Left lung (tissue), 10 donors: ENCODE results near the gene SLC40A1. TPM values are rescaled to one million over a fixed set of nuclear protein-coding genes. Genes with fewer than 3 reads are reported as not detected.

Source experiments
- ATAC-seq: fragments of 200-7000 bp; cut with Tn5 transposase; one replicate; pipeline ENCODE4 v1.9.1; 2020; ENCODE audit warnings: moderate library complexity
- DNase-seq, 4 donors: peaks; one replicate each; pipeline ENCODE4 v3.0.0-alpha.2; 2013 to 2020
- H3K27ac ChIP-seq, 2 donors: fragments of 200-600 bp; sonication (generic) in 1 of 2; one replicate each; pipeline versions ENCODE4 v1.5.0 to v1.8.0; 2020 to 2021
- H3K27me3 ChIP-seq, 2 donors: fragments of 200-600 bp; sonication (generic) in 1 of 2; one replicate each; pipeline versions ENCODE4 v1.5.0 to v1.8.0; 2020 to 2021
- H3K36me3 ChIP-seq, 2 donors: fragments of 200-600 bp; sonication (generic) in 1 of 2; one replicate each; pipeline versions ENCODE4 v1.5.0 to v1.8.0; 2020 to 2021
- H3K4me1 ChIP-seq, 2 donors: fragments of 200-600 bp; one replicate each; pipeline ENCODE4 v1.8.0; 2021
- H3K4me3 ChIP-seq, 2 donors: fragments of 200-600 bp; sonication (generic) in 1 of 2; one replicate each; pipeline versions ENCODE4 v1.5.0 to v1.8.0; 2020 to 2021; ENCODE audit warnings: mild to moderate bottlenecking in 1 of 2
- H3K9me3 ChIP-seq, 2 donors: fragments of 200-600 bp; sonication (generic) in 1 of 2; one replicate each; pipeline versions ENCODE4 v1.5.0 to v1.8.0; 2020 to 2021
- intact Hi-C, 2 donors: fragments of 100-400 bp; cut with DNase I; formaldehyde crosslinking; loops; one replicate each; pipeline versions ENCODE4 v1.11.2 to v1.14.2; 2022
- polyA plus RNA-seq, 6 donors: library from polyadenylated mRNA; unstranded; fragments of 120-200 nt; gene quantifications; one replicate each; pipeline ENCODE4 v1.2.1, GENCODE V29; 2013; ENCODE audit not compliant: insufficient read length in 6 of 6
- total RNA-seq, 2 donors: library from RNA; stranded (reverse); fragmentation: NEBNext Ultra II Directional; extraction: Animal tissue kit (Norgen Biotek cat#: 25700); gene quantifications; one replicate each; pipeline ENCODE4 v1.2.1, GENCODE V29; 2021
- TF ChIP-seq, protein P1 (sequence below), 2 donors: fragments of 200-600 bp; sonication (generic) in 1 of 2; IDR thresholded peaks; one replicate each; pipeline versions ENCODE4 v1.5.0 to v1.8.0; 2021; ENCODE audit warnings: antibody characterized with exemption in 2 of 2
- donor health status: DM: no; HTN: yes; CAD: no.
- donor health status: DM: no; HTN: no; CAD: no.

SLC40A1 gene
- total and polyA plus RNA-seq, 8 donors = 104 to 242 (median 212) TPM

DNA sequence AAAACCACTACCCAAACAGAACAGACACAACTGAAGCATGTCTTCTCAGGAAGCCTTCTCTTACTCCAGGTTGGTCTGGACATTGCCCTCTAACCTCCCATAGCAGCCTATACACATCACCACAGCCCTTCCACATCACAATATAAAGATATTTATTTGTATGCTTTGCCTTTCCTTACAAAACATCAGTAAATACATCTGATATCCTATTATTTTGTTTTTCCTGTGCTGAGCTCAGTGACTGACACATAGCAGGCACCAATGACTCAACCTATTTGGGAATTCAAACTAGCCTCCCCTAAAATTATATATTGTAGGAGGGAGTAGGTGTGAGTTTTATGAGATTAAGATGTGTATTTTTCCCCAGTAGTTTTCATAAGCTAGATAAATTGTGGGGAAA is 28.8 kb downstream of the SLC40A1 start:
- no peak for DNase-seq

DNA sequence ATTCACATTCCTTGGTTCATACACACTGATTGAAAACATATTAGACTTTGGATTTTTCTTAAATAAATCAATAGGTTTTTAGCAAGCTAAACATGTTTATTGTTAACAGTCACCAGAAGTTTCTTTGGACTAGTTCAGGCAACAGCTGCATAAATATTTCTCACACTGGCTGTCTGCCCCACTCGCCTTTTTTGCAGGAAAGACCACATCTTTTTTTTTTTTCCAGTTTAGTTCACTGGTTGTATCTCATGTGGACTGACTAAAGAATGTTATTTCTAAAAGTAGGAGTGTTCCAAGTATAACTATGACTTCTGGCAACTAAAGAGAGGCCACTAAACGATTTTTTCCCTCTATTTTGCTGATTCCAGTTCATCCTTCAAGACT is 31.1 kb downstream of the SLC40A1 start:
- Histone ChIP-seq H3K36me3 (no peaks in the 10 kb centered on the region), H3K27me3 (no peaks in the 10 kb centered on the region), H3K27ac (peak overlapping the region in 1 of 2 donors; percentile 72), H3K9me3 (no peaks in the 10 kb centered on the region), H3K4me1 (no peaks in the 10 kb centered on the region), H3K4me3 (no peak overlapping the region)
- intact Hi-C loops = no loop called here
- ATAC-seq = peak; percentile 43
- DNase-seq = peak in 3 of 4 donors; percentile 48 to 74 (median 71)
- TF ChIP-seq, protein P1, sequence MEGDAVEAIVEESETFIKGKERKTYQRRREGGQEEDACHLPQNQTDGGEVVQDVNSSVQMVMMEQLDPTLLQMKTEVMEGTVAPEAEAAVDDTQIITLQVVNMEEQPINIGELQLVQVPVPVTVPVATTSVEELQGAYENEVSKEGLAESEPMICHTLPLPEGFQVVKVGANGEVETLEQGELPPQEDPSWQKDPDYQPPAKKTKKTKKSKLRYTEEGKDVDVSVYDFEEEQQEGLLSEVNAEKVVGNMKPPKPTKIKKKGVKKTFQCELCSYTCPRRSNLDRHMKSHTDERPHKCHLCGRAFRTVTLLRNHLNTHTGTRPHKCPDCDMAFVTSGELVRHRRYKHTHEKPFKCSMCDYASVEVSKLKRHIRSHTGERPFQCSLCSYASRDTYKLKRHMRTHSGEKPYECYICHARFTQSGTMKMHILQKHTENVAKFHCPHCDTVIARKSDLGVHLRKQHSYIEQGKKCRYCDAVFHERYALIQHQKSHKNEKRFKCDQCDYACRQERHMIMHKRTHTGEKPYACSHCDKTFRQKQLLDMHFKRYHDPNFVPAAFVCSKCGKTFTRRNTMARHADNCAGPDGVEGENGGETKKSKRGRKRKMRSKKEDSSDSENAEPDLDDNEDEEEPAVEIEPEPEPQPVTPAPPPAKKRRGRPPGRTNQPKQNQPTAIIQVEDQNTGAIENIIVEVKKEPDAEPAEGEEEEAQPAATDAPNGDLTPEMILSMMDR (IDR thresholded peaks at IDR 0.05) = no peak

More for the DNA sequence above, 28.8 kb downstream of the SLC40A1 start:
- ATAC-seq = no peak
- Histone ChIP-seq H3K9me3 (no peaks in the 10 kb centered on the region), H3K27me3 (no peaks in the 10 kb centered on the region), H3K4me3 (no peak overlapping the region), H3K36me3 (no peaks in the 10 kb centered on the region), H3K4me1 (no peaks in the 10 kb centered on the region), H3K27ac (peak overlapping the region in 1 of 2 donors; percentile 74)
- TF ChIP-seq, protein P1 (IDR thresholded peaks at IDR 0.05) = no peak
- intact Hi-C loops = no loop called here

DNA sequence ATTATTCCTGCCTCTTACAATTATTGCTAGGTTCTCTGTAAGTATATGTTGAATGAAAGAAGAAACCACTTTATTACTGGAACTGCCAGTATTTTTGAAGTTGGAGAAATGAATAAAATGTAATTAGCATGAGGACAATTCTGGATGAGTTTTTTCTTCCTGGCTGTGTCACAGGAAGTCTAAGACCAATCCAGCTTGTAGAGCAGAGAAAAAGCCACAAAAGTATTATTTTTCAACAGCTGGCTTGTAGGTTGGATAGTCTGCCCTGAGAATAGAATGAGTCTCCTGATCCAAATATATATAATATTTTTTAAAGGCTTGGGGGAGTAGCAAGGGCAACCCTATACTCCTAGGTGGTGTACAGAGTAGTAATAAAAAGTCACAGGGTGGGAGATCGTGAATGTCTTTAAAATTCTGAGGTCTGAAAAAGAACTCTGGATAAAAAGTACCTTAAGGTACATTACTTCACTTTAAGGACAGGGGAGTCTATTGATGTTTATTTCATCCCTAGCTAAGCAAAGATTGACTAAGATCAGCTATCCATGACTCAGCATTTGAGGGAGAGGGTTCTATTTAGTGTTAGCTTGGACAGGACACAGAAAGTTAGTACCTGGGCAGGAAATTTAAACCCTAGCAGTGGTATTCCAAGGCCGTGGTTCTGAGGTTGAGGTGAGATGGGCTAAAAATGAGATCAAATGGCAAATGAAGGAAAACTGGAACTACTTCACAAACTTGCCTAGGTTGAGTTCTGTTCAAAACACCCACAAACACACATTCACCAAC is 31.7 kb downstream of the SLC40A1 start:
- intact Hi-C loops = no loop called here
- TF ChIP-seq, protein P1 (IDR thresholded peaks at IDR 0.05) = no peak
- peak overlapping the region in 1 of 2 donors; percentile 72 for H3K27ac ChIP-seq
- DNase-seq = no peak
- H3K4me1 ChIP-seq = no peaks in the 10 kb centered on the region
- H3K9me3 ChIP-seq = no peaks in the 10 kb centered on the region
- no peaks in the 10 kb centered on the region for H3K36me3 ChIP-seq
- no peak overlapping the region for H3K4me3 ChIP-seq
- ATAC-seq = peak; percentile 12
- no peaks in the 10 kb centered on the region for H3K27me3 ChIP-seq

DNA sequence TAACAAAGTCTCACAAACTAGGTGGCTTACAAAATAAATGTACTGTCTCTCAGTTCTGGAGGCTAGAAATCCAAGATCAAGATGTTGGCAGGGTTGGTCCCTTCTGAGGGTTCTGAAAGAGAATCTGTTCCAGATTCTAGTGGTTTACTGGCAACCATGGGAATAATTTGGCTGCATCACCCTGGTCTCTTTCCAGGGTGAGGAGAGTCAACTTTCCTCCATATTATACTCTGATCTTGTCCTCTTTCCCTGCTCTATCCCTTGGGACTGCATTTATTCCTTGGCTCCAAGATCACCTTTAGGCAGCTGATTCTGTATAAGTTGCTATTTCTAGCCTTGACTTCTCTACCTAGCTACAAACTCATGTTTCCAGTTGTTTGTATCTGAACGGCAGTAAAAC is 35.2 kb downstream of the SLC40A1 start:
- Histone ChIP-seq H3K4me1 (peaks cover 0 to 7% of the 10 kb centered on the region in 2 donors), H3K4me3 (no peak overlapping the region), H3K27me3 (no peaks in the 10 kb centered on the region), H3K9me3 (no peaks in the 10 kb centered on the region), H3K27ac (peak overlapping the region in 1 of 2 donors; percentile 51), H3K36me3 (no peaks in the 10 kb centered on the region)
- no peak for DNase-seq
- intact Hi-C loops = no loop called here
- ATAC-seq = no peak
- TF ChIP-seq, protein P1 (IDR thresholded peaks at IDR 0.05) = no peak

DNA sequence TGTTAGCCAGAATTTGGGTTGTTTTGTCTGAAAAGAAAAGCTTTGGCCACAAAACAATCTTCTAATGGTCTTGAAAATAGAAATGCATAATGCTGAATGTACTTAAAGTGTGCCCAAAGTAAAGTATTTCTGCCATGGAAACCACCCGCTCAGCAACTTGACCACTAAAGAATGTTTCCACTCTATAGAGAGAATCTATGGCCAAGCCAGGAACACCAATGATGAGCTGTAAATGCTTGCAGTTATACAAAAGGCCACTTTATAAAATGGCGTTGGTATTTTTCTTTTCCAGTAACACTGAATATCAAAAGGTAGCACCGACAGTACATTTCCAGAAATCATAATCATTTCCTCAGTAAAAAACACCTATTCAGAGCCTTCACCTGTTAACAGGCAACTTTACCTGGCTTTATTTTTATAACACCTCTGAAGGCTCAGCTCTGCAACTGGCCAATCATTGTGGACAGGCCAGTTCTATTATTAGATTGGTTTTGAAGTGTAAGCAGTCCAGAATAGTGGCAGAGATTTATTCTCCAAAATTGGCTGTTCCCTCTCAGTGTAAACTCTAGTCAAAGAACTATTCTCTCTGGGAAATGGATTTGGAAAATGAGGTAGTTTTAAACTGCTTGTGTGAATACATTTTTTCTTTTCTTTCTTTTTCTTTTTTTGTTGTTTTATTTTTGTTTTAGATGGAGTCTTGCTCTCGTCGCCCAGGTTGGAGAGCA is 36.1 kb downstream of the SLC40A1 start:
- Histone ChIP-seq H3K36me3 (no peaks in the 10 kb centered on the region), H3K27me3 (no peaks in the 10 kb centered on the region), H3K27ac (peak overlapping the region in 1 of 2 donors; percentile 51), H3K9me3 (no peaks in the 10 kb centered on the region), H3K4me3 (no peak overlapping the region), H3K4me1 (peaks cover 0 to 7% of the 10 kb centered on the region in 2 donors)
- TF ChIP-seq, protein P1 (IDR thresholded peaks at IDR 0.05) = no peak
- DNase-seq (no peak), ATAC-seq (peak; percentile 26)
- intact Hi-C loops = no loop called here
